ENCODE data around the gene CSTF2T. TPM values are rescaled to one million over a fixed set of nuclear protein-coding genes. Genes with fewer than 3 reads are reported as not detected.

CSTF2T gene
- total and polyA plus RNA-seq, 3 donors from 2014 or later = 15.6 to 21.8 (median 19.0) TPM

GRCh38 chr10:51744235-51745000 is 45.0 kb upstream of the CSTF2T start:
- Histone ChIP-seq H3K27me3 (no peaks in the 10 kb centered on the region), H3K4me1 (no peaks in the 10 kb centered on the region), H3K36me3 (ENCODE audit: low read depth, missing control alignments) (no peaks in the 10 kb centered on the region), H3K4me3 (no peak overlapping the region), H3K9me3 (no peaks in the 10 kb centered on the region), H3K27ac (no peak overlapping the region)
- TF ChIP-seq POLR2A (IDR thresholded peaks at IDR 0.05) = no peak
- TF ChIP-seq, protein P1, sequence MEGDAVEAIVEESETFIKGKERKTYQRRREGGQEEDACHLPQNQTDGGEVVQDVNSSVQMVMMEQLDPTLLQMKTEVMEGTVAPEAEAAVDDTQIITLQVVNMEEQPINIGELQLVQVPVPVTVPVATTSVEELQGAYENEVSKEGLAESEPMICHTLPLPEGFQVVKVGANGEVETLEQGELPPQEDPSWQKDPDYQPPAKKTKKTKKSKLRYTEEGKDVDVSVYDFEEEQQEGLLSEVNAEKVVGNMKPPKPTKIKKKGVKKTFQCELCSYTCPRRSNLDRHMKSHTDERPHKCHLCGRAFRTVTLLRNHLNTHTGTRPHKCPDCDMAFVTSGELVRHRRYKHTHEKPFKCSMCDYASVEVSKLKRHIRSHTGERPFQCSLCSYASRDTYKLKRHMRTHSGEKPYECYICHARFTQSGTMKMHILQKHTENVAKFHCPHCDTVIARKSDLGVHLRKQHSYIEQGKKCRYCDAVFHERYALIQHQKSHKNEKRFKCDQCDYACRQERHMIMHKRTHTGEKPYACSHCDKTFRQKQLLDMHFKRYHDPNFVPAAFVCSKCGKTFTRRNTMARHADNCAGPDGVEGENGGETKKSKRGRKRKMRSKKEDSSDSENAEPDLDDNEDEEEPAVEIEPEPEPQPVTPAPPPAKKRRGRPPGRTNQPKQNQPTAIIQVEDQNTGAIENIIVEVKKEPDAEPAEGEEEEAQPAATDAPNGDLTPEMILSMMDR (IDR thresholded peaks at IDR 0.05) = no peak
- no peak for DNase-seq
- intact Hi-C loops (cut with DNase I; ENCODE audit: low total_unique reads) = no loop called here
- WGBS, 2 donors = 89 to 92% methylated on average over 6 of the region's 6 CpGs

DNA sequence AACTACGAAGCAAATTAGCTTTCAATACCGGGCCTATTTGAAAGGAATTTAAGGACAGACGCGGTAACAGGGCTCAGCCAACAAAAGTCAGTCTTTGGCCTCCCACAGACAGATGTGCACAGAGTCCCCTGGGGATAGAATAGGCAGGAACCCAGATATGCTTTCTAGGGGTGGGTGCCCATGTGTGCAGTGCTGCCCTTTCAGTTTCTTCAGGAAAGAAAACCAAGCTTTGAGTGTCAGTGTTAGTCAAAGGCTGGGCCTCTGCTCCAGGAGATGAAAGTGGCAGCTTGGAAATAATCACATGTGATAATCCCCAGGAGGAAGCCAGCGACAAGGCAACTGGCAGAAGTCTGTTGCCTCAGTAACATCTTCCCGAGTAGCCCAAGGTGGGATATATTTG is 43.8 kb upstream of the CSTF2T start:
- Histone ChIP-seq H3K27ac (no peak overlapping the region), H3K27me3 (no peaks in the 10 kb centered on the region), H3K36me3 (ENCODE audit: low read depth, missing control alignments) (no peaks in the 10 kb centered on the region), H3K4me1 (no peaks in the 10 kb centered on the region), H3K9me3 (no peaks in the 10 kb centered on the region), H3K4me3 (no peak overlapping the region)
- TF ChIP-seq, protein P1 (IDR thresholded peaks at IDR 0.05) = no peak
- no peak for DNase-seq
- intact Hi-C loops (cut with DNase I; ENCODE audit: low total_unique reads) = no loop called here
- WGBS, 2 donors = 43 to 53% methylated on average over 6 of the region's 6 CpGs

DNA sequence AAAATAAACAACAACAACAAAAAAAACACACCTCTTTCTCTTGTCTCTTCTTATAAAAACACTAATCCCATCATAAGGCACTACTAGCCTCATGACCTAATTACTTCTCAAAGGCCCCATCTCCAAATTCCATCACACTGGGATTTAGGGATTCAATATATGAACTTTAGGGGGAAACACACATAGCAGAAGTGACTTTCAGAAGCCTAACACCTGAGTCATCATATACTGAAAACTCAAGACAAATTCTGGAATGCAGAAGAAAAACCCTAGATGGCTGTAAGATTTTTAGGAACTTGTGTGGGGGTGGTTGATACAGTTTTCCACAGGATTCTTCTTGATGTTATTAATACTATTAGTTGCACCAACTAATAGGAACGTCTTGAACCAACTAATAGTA is 33.7 kb upstream of the CSTF2T start:
- DNase-seq = no peak
- Histone ChIP-seq H3K36me3 (ENCODE audit: low read depth, missing control alignments) (no peaks in the 10 kb centered on the region), H3K27me3 (no peaks in the 10 kb centered on the region), H3K9me3 (no peaks in the 10 kb centered on the region), H3K27ac (no peak overlapping the region), H3K4me1 (no peaks in the 10 kb centered on the region), H3K4me3 (no peak overlapping the region)
- TF ChIP-seq, protein P1 (IDR thresholded peaks at IDR 0.05) = no peak
- no peak for TF ChIP-seq POLR2A (IDR thresholded peaks at IDR 0.05)
- WGBS, 2 donors = 70 to 85% methylated on average over 1 of the region's 1 CpG
- intact Hi-C loops (cut with DNase I; ENCODE audit: low total_unique reads) = no loop called here

DNA sequence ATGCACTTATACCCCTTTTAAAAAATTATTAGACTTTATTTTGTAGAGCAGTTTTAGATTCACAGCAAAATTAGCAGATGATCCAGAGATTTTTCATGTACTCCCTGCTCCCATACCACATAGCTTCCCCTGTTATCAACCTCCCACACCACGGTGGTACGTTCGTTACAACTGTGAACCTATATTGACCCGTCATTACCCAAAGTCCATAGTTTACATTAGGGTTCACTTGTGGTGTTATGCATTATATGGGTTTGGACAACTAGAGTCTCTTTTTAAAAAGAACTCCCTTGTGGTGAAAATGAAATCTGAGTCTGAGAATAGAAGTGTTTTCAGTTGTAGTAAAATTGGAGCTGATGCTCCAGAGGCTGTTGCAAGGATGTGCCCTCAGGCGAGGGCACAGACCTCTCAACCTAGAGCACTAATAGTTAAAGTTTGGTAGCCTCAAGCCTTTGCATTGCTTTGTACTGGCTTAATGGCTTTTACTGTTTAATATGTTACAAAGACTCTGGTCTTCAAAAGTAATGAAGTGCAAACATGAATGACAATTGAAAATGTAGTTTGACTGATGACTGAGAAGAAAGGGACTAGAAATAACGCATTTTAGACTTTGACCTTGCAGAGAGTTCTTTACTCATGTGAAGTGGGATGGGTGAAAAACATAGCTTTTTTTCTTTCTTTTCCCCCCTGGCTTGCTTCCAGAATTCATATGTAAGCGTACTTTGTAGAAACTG is 30.6 kb upstream of the CSTF2T start:
- Histone ChIP-seq H3K36me3 (ENCODE audit: low read depth, missing control alignments) (no peaks in the 10 kb centered on the region), H3K27me3 (no peaks in the 10 kb centered on the region), H3K9me3 (no peaks in the 10 kb centered on the region), H3K4me1 (no peaks in the 10 kb centered on the region), H3K4me3 (no peak overlapping the region), H3K27ac (no peak overlapping the region)
- intact Hi-C loops (cut with DNase I; ENCODE audit: low total_unique reads) = no loop called here
- no peak for TF ChIP-seq POLR2A (IDR thresholded peaks at IDR 0.05)
- TF ChIP-seq, protein P1 (IDR thresholded peaks at IDR 0.05) = no peak
- 82 to 87% methylated on average over 7 of the region's 7 CpGs for WGBS, 2 donors
- no peak for DNase-seq

Measured in testis (tissue), 3 donors.